HepG2 (cell line): ENCODE results near the gene RHEBL1. TPM values are rescaled to one million over a fixed set of nuclear protein-coding genes. Genes with fewer than 3 reads are reported as not detected.
A peak's percentile ranks its signal among the peaks of the same experiment; 100 is the strongest.

Experiments used
- ARHGAP35 ChIP-seq: sonication (generic); formaldehyde crosslinking; IDR thresholded peaks from 2 replicates; pipeline ENCODE4 v1.9.0; 2022; ENCODE audit warnings: mild to moderate bottlenecking, inconsistent platforms, moderate library complexity, missing genetic modification reagents, borderline replicate concordance
- DBP ChIP-seq: sonication (generic); formaldehyde crosslinking; IDR thresholded peaks from 2 replicates; pipeline ENCODE4 v1.4.0; 2020; ENCODE audit warnings: missing genetic modification reagents; ENCODE audit errors: not compliant biosample characterization
- KLF15 ChIP-seq: sonication (generic); formaldehyde crosslinking; IDR thresholded peaks from 2 replicates; pipeline ENCODE4 v1.8.1; 2023; ENCODE audit warnings: borderline replicate concordance, mild to moderate bottlenecking, inconsistent platforms, missing genetic modification reagents, mixed read lengths
- LCORL ChIP-seq, 2 experiments: fragments of 450-650 bp in 1 of 2; sonication (generic) in 1 of 2; formaldehyde crosslinking in 1 of 2; IDR thresholded peaks; 2 replicates each; pipeline versions ENCODE4 v1.5.0 to v1.6.1; 2017 to 2020; ENCODE audit warnings: antibody characterized with exemption in 1 of 2, missing genetic modification reagents in 1 of 2
- MAZ ChIP-seq, 2 experiments: sonication (generic) in 1 of 2; formaldehyde crosslinking in 1 of 2; IDR thresholded peaks; 2 replicates each; pipeline versions ENCODE4 v1.5.0 to v1.6.1; 2012 to 2020; ENCODE audit warnings: low read depth in 2 of 2, mild to moderate bottlenecking in 2 of 2, borderline replicate concordance in 1 of 2, improper control_type of control experiment in 1 of 2, low read length in 1 of 2, missing genetic modification reagents in 1 of 2, moderate library complexity in 1 of 2
- MIXL1 ChIP-seq: IDR thresholded peaks from 2 replicates; pipeline ENCODE4 v1.6.1; 2016
- NKX3-1 ChIP-seq: sonication (generic); formaldehyde crosslinking; IDR thresholded peaks from 2 replicates; pipeline ENCODE4 v1.5.0; 2020; ENCODE audit warnings: missing genetic modification reagents
- SNRNP70 ChIP-seq: fragments of 200-400 bp; formaldehyde crosslinking; IDR thresholded peaks from 2 replicates; pipeline ENCODE4 v1.6.1; 2017; ENCODE audit warnings: mild to moderate bottlenecking, low read depth, low read length, moderate library complexity
- SP5 ChIP-seq: IDR thresholded peaks from 2 replicates; pipeline ENCODE4 v1.6.1; 2016; ENCODE audit warnings: low read depth, borderline replicate concordance
- SRSF9 ChIP-seq: fragments of 200-400 bp; formaldehyde crosslinking; IDR thresholded peaks from 2 replicates; pipeline ENCODE4 v1.6.1; 2018; ENCODE audit warnings: borderline replicate concordance, mild to moderate bottlenecking, low read depth, low read length; ENCODE audit not compliant: insufficient read depth, poor library complexity, severe bottlenecking
- TEAD2 ChIP-seq: sonication (generic); formaldehyde crosslinking; IDR thresholded peaks from 2 replicates; pipeline ENCODE4 v1.9.0; 2021; ENCODE audit warnings: missing genetic modification reagents
- TRIM22 ChIP-seq: fragments of 450-650 bp; IDR thresholded peaks from 2 replicates; pipeline ENCODE4 v1.6.1; 2017
- U2AF1 ChIP-seq: fragments of 200-400 bp; formaldehyde crosslinking; optimal IDR thresholded peaks from 2 replicates; pipeline ENCODE3; 2017; ENCODE audit warnings: mild to moderate bottlenecking, low read depth, low read length
- ZNF292 ChIP-seq: sonication (generic); formaldehyde crosslinking; IDR thresholded peaks from 2 replicates; pipeline ENCODE4 v1.8.1; 2022; ENCODE audit warnings: mild to moderate bottlenecking, low read depth, missing genetic modification reagents, borderline replicate concordance
- ZNF329 ChIP-seq: sonication (generic); formaldehyde crosslinking; IDR thresholded peaks from 2 replicates; pipeline ENCODE4 v1.9.0; 2021; ENCODE audit warnings: low read depth, mild to moderate bottlenecking, missing genetic modification reagents
- ZNF501 ChIP-seq: sonication (generic); formaldehyde crosslinking; IDR thresholded peaks from 2 replicates; pipeline ENCODE4 v1.5.1; 2020; ENCODE audit warnings: mild to moderate bottlenecking, moderate library complexity, missing genetic modification reagents
- ZNF691 ChIP-seq: sonication (generic); formaldehyde crosslinking; IDR thresholded peaks from 2 replicates; pipeline ENCODE4 v1.4.0; 2020; ENCODE audit warnings: missing genetic modification reagents, low read depth, mild to moderate bottlenecking, borderline replicate concordance
- polyA plus RNA-seq, 8 experiments: library from polyadenylated mRNA; depleted of rRNA in 3 of 8; stranded (reverse) in 7 of 8; unstranded in 1 of 8; fragments of >200 nt; fragmentation: Illumina TruSeq in 4 of 8; extraction: Trizol in 4 of 8; gene quantifications; 2 replicates each; pipeline versions ENCODE4 v1.2.1 to v1.2.3, GENCODE V29; 2011 to 2016; ENCODE audit warnings: low read depth in 4 of 8, missing spikeins in 1 of 8, mixed read lengths in 1 of 8; ENCODE audit not compliant: insufficient read depth in 1 of 8
- total RNA-seq, 5 experiments: library from RNA; depleted of rRNA; stranded (reverse); fragments of >200 nt; fragmentation: Illumina TruSeq; extraction: Trizol; gene quantifications; 2 replicates each; pipeline ENCODE4 v1.2.3, GENCODE V29; 2016; ENCODE audit warnings: low read depth in 1 of 5
- TF ChIP-seq, protein P1 (sequence below): sonication (generic); formaldehyde crosslinking; IDR thresholded peaks from 2 replicates; pipeline ENCODE4 v1.8.0; 2022; ENCODE audit warnings: mild to moderate bottlenecking, missing genetic modification reagents, moderate library complexity
- TF ChIP-seq, protein P2 (sequence below): sonication (generic); formaldehyde crosslinking; IDR thresholded peaks from 2 replicates; pipeline ENCODE4 v1.5.1; 2020; ENCODE audit warnings: mild to moderate bottlenecking, missing genetic modification reagents, borderline replicate concordance
- TF ChIP-seq, protein P3 (sequence below): IDR thresholded peaks from 2 replicates; pipeline ENCODE4 v1.6.1; 2016; ENCODE audit warnings: mild to moderate bottlenecking

RHEBL1 gene
- total and polyA plus RNA-seq, 2 of the 13 experiments (the other 11 are each of a cell fraction or from before 2014, with no cell fraction given), result 1.4 to 2.5 TPM

- TF ChIP-seq MIXL1 (CRISPR knock-in tag) (peak; percentile 40), NKX3-1 (CRISPR knock-in tag) (peak; percentile 15; the same call in 1 of the 2 replicates), SP5 (CRISPR knock-in tag) (no peak; the same call in 1 of the 2 replicates), DBP (CRISPR knock-in tag) (no peak), SRSF9 (no peak), LCORL (IDR thresholded peaks at IDR 0.05) (no peak), LCORL (CRISPR knock-in tag; IDR thresholded peaks at IDR 0.05) (peak; percentile 81; the same call in 1 of the 2 replicates), ARHGAP35 (CRISPR knock-in tag) (no peak), TEAD2 (CRISPR knock-in tag) (no peak), TRIM22 (no peak), ZNF691 (CRISPR knock-in tag) (peak; percentile 27; the same call in 1 of the 2 replicates), U2AF1 (peak; percentile 95), SNRNP70 (no peak), ZNF329 (CRISPR knock-in tag) (no peak), KLF15 (CRISPR knock-in tag) (peak; percentile 65; the same call in 1 of the 2 replicates), ZNF292 (CRISPR knock-in tag) (no peak), ZNF501 (CRISPR knock-in tag) (peak; percentile 96), MAZ (IDR thresholded peaks at IDR 0.05; ENCODE audit: borderline replicate concordance, low read depth, low read length) (no peak), MAZ (CRISPR knock-in tag; IDR thresholded peaks at IDR 0.05; ENCODE audit: low read depth) (peak; percentile 61)
- TF ChIP-seq, protein P1, sequence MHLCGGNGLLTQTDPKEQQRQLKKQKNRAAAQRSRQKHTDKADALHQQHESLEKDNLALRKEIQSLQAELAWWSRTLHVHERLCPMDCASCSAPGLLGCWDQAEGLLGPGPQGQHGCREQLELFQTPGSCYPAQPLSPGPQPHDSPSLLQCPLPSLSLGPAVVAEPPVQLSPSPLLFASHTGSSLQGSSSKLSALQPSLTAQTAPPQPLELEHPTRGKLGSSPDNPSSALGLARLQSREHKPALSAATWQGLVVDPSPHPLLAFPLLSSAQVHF, result 0 out of 2 replicates have a peak, but pooled peaks have one; percentile 25
- TF ChIP-seq, protein P2, sequence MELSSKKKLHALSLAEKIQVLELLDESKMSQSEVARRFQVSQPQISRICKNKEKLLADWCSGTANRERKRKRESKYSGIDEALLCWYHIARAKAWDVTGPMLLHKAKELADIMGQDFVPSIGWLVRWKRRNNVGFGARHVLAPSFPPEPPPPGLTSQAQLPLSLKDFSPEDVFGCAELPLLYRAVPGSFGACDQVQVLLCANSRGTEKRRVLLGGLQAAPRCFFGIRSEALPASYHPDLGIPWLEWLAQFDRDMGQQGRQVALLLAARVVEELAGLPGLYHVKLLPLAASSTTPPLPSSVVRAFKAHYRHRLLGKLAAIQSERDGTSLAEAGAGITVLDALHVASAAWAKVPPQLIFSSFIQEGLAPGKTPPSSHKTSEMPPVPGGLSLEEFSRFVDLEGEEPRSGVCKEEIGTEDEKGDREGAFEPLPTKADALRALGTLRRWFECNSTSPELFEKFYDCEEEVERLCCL (CRISPR knock-in tag), result no peak
- TF ChIP-seq, protein P3, sequence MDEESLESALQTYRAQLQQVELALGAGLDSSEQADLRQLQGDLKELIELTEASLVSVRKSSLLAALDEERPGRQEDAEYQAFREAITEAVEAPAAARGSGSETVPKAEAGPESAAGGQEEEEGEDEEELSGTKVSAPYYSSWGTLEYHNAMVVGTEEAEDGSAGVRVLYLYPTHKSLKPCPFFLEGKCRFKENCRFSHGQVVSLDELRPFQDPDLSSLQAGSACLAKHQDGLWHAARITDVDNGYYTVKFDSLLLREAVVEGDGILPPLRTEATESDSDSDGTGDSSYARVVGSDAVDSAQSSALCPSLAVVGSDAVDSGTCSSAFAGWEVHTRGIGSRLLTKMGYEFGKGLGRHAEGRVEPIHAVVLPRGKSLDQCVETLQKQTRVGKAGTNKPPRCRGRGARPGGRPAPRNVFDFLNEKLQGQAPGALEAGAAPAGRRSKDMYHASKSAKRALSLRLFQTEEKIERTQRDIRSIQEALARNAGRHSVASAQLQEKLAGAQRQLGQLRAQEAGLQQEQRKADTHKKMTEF (CRISPR knock-in tag), result peak; percentile 95
Observed at GRCh38 chr12:49018261-49019119, 51.3 kb downstream of the RHEBL1 start, which contains the start of gene PRKAG1 (continued).
